HG02642 (cell line): ENCODE measurements around the gene TRPM2.

Experiments used
- ATAC-seq: cut with Tn5 transposase; IDR thresholded peaks from one replicate; pipeline ENCODE4 v1.9.1; 2021; ENCODE audit warnings: mild to moderate bottlenecking; ENCODE audit not compliant: unreplicated experiment, poor library complexity

The TRPM2 gene

GRCh38 chr21:44353191-44353970 is at the start of gene TRPM2:
TSS of gene TRPM2 (plus strand) at chr21:44353621. CDS start at chr21:44353701, 80 bp downstream.
- no peak for ATAC-seq

GRCh38 chr21:44304011-44304616 is 49.3 kb upstream of the TRPM2 start:
- no peak for ATAC-seq

- no peak for ATAC-seq
Observed at GRCh38 chr21:44304877-44305293, 48.5 kb upstream of the TRPM2 start.

- no peak for ATAC-seq
Observed at GRCh38 chr21:44305691-44306090, 47.7 kb upstream of the TRPM2 start.

GRCh38 chr21:44306936-44307704 is 46.3 kb upstream of the TRPM2 start:
- ATAC-seq: no peak

- no peak for ATAC-seq
Observed at GRCh38 chr21:44310628-44311507, 42.6 kb upstream of the TRPM2 start.

- ATAC-seq: no peak
Observed at GRCh38 chr21:44312089-44312488, 41.3 kb upstream of the TRPM2 start.

- no peak for ATAC-seq
Observed at GRCh38 chr21:44312716-44313115, 40.7 kb upstream of the TRPM2 start.

GRCh38 chr21:44313451-44313850 is 40.0 kb upstream of the TRPM2 start:
- no peak for ATAC-seq

- no peak for ATAC-seq
Observed at GRCh38 chr21:44314128-44314527, 39.3 kb upstream of the TRPM2 start.

GRCh38 chr21:44314561-44314960 is 38.9 kb upstream of the TRPM2 start:
- no peak for ATAC-seq

- ATAC-seq: no peak
Observed at GRCh38 chr21:44315691-44316203, 37.7 kb upstream of the TRPM2 start.

- ATAC-seq: no peak
Observed at GRCh38 chr21:44316277-44316900, 37.0 kb upstream of the TRPM2 start.

GRCh38 chr21:44317241-44317782 is 36.1 kb upstream of the TRPM2 start:
- no peak for ATAC-seq

- no peak for ATAC-seq
Observed at GRCh38 chr21:44317871-44318270, 35.5 kb upstream of the TRPM2 start.

- ATAC-seq: no peak
Observed at GRCh38 chr21:44318489-44319285, 34.7 kb upstream of the TRPM2 start.

GRCh38 chr21:44319407-44320065 is 33.9 kb upstream of the TRPM2 start:
- ATAC-seq: no peak

GRCh38 chr21:44320847-44321246 is 32.6 kb upstream of the TRPM2 start:
- ATAC-seq: no peak
